Peyer's patch (tissue), 4 donors: ENCODE measurements around the gene DIS3L2.

Experiments used
- CTCF ChIP-seq, 6 experiments: fragments of 450-650 bp in 4 of 6; fragments of 200-600 bp in 2 of 6; sonication (generic) in 1 of 6; IDR thresholded peaks; one replicate each; pipeline ENCODE4 v1.5.1; 2017 to 2019; ENCODE audit warnings: antibody characterized with exemption in 6 of 6, mild to moderate bottlenecking in 3 of 6, moderate library complexity in 1 of 6
- POLR2A ChIP-seq, 2 donors: fragments of 450-650 bp; IDR thresholded peaks; one replicate each; pipeline ENCODE4 v1.5.1; 2017; ENCODE audit warnings: antibody characterized with exemption in 2 of 2, mild to moderate bottlenecking in 2 of 2, moderate library complexity in 2 of 2

- TF ChIP-seq CTCF (IDR thresholded peaks at IDR 0.05) (no peak), POLR2A (IDR thresholded peaks at IDR 0.05) (no peak)
These were observed 363.3 kb downstream of the DIS3L2 start for GRCh38 chr2:232324778-232325177.
